ENCODE data around the gene KRTAP25-1. TPM values are rescaled to one million over a fixed set of nuclear protein-coding genes. Genes with fewer than 3 reads are reported as not detected.

The KRTAP25-1 gene
- total RNA-seq, 1 donor from 2014 or later: not detected

GRCh38 chr21:30249936-30250335 lies 39.4 kb downstream of the KRTAP25-1 start:
- DNase-seq (ENCODE audit: low spot score): no peak

- no peak for DNase-seq (ENCODE audit: low spot score)
Measured at GRCh38 chr21:30248844-30249243, 40.5 kb downstream of the KRTAP25-1 start.

GRCh38 chr21:30245061-30245460 lies 44.3 kb downstream of the KRTAP25-1 start:
- DNase-seq (ENCODE audit: low spot score): no peak

- DNase-seq (ENCODE audit: low spot score): no peak
Measured at GRCh38 chr21:30243691-30244090, 45.6 kb downstream of the KRTAP25-1 start.

GRCh38 chr21:30240661-30241060 lies 48.7 kb downstream of the KRTAP25-1 start:
- no peak for DNase-seq (ENCODE audit: low spot score)

Other genes starting within 250 kb of the KRTAP25-1 start
- not detected for gene CLDN17, start 122.7 kb downstream of the KRTAP25-1 start, total RNA-seq (ENCODE audit: insufficient read depth, low replicate concordance)
- gene CLDN8, start 73.4 kb downstream of the KRTAP25-1 start, total RNA-seq (ENCODE audit: insufficient read depth, low replicate concordance): 6.3 TPM
- gene KRTAP24-1, start 6.6 kb downstream of the KRTAP25-1 start, total RNA-seq (ENCODE audit: insufficient read depth, low replicate concordance): 9.9 TPM
- not detected for gene KRTAP26-1, start 30.8 kb upstream of the KRTAP25-1 start, total RNA-seq (ENCODE audit: insufficient read depth, low replicate concordance)
- gene KRTAP27-1, start 48.2 kb upstream of the KRTAP25-1 start, total RNA-seq (ENCODE audit: insufficient read depth, low replicate concordance): not detected
- gene KRTAP23-1, start 59.1 kb upstream of the KRTAP25-1 start, total RNA-seq (ENCODE audit: insufficient read depth, low replicate concordance): not detected
- 1.2 TPM for gene KRTAP13-2, start 82.8 kb upstream of the KRTAP25-1 start, total RNA-seq (ENCODE audit: insufficient read depth, low replicate concordance)
- not detected for gene KRTAP13-1, start 106.5 kb upstream of the KRTAP25-1 start, total RNA-seq (ENCODE audit: insufficient read depth, low replicate concordance)
- gene KRTAP13-3, start 136.4 kb upstream of the KRTAP25-1 start, total RNA-seq (ENCODE audit: insufficient read depth, low replicate concordance): not detected
- 3.4 TPM for gene KRTAP13-4, start 140.7 kb upstream of the KRTAP25-1 start, total RNA-seq (ENCODE audit: insufficient read depth, low replicate concordance)
- gene KRTAP15-1, start 150.8 kb upstream of the KRTAP25-1 start, total RNA-seq (ENCODE audit: insufficient read depth, low replicate concordance): 5.5 TPM
- not detected for gene KRTAP19-1, start 190.9 kb upstream of the KRTAP25-1 start, total RNA-seq (ENCODE audit: insufficient read depth, low replicate concordance)
- gene KRTAP19-2, start 197.9 kb upstream of the KRTAP25-1 start, total RNA-seq (ENCODE audit: insufficient read depth, low replicate concordance): 8.2 TPM
- gene KRTAP19-3, start 202.5 kb upstream of the KRTAP25-1 start, total RNA-seq (ENCODE audit: insufficient read depth, low replicate concordance): not detected
- not detected for gene KRTAP19-4, start 207.7 kb upstream of the KRTAP25-1 start, total RNA-seq (ENCODE audit: insufficient read depth, low replicate concordance)
- 13.0 TPM for gene KRTAP19-5, start 212.6 kb upstream of the KRTAP25-1 start, total RNA-seq (ENCODE audit: insufficient read depth, low replicate concordance)